K562 (cell line): ENCODE data around the gene LRRC7. TPM values are rescaled to one million over a fixed set of nuclear protein-coding genes. Genes with fewer than 3 reads are reported as not detected.

Experiments
- CBX8 ChIP-seq: fragments of 200-600 bp; sonication (generic); IDR thresholded peaks from 2 replicates; pipeline ENCODE4 v1.6.1; 2012; ENCODE audit warnings: borderline replicate concordance, mixed run types, low read depth, mild to moderate bottlenecking, moderate library complexity, mixed read lengths, low read length, control low read depth, inconsistent platforms; ENCODE audit not compliant: poor library complexity, severe bottlenecking; ENCODE audit errors: extremely low read depth
- CHD4 ChIP-seq: fragments of 200-600 bp; sonication (generic); IDR thresholded peaks from 3 replicates; pipeline ENCODE4 v1.6.1; 2012; ENCODE audit warnings: low read depth, mild to moderate bottlenecking, mixed read lengths, low read length, inconsistent platforms; ENCODE audit not compliant: insufficient read depth, insufficient replicate concordance, poor library complexity, severe bottlenecking
- DMBX1 ChIP-seq: fragments of 250-450 bp; sonication (Bioruptor Pico); IDR thresholded peaks from 2 replicates; pipeline ENCODE4 v1.8.0; 2022; ENCODE audit warnings: inconsistent platforms, mild to moderate bottlenecking, moderate library complexity, borderline replicate concordance
- ELF2 ChIP-seq: fragments of 250-450 bp; sonication (Bioruptor Pico); IDR thresholded peaks from 2 replicates; pipeline ENCODE4 v1.5.0; 2021; ENCODE audit warnings: mild to moderate bottlenecking
- FOXJ3 ChIP-seq: sonication (generic); formaldehyde crosslinking; IDR thresholded peaks from 2 replicates; pipeline ENCODE4 v1.4.0; 2020; ENCODE audit warnings: mild to moderate bottlenecking, missing genetic modification reagents
- MAX ChIP-seq: sonication (generic); formaldehyde crosslinking; IDR thresholded peaks from 2 replicates; pipeline ENCODE4 v1.9.0; 2022; ENCODE audit warnings: mild to moderate bottlenecking, missing genetic modification reagents
- MECOM ChIP-seq: fragments of 250-450 bp; sonication (Bioruptor Pico); IDR thresholded peaks from 2 replicates; pipeline ENCODE4 v1.8.0; 2022; ENCODE audit warnings: inconsistent platforms
- MYNN ChIP-seq, 2 experiments: sonication (generic); formaldehyde crosslinking in 1 of 2; IDR thresholded peaks; 2 replicates each; pipeline versions ENCODE4 v1.5.0 to v1.6.1; 2016 to 2020; ENCODE audit warnings: antibody characterized with exemption in 1 of 2, missing genetic modification reagents in 1 of 2
- NFYB ChIP-seq: IDR thresholded peaks from 2 replicates; pipeline ENCODE4 v1.6.1; 2011; ENCODE audit warnings: mild to moderate bottlenecking, moderate library complexity; ENCODE audit not compliant: insufficient read length; ENCODE audit errors: extremely low read depth
- NR2C2 ChIP-seq, 2 experiments: fragments of 200-800 bp in 1 of 2; sonication (Bioruptor generic) in 1 of 2; sonication (generic) in 1 of 2; formaldehyde crosslinking in 1 of 2; IDR thresholded peaks; 2 replicates each; pipeline versions ENCODE4 v1.6.1 to v1.8.0; 2016 to 2022; ENCODE audit warnings: mild to moderate bottlenecking in 1 of 2, missing compliant biosample characterization in 1 of 2, missing genetic modification characterization in 1 of 2, missing genetic modification reagents in 1 of 2
- NUFIP1 ChIP-seq: fragments of 450-650 bp; IDR thresholded peaks from 2 replicates; pipeline ENCODE4 v1.6.1; 2018; ENCODE audit not compliant: partially characterized antibody
- PPARD ChIP-seq: fragments of 250-450 bp; sonication (Bioruptor Pico); IDR thresholded peaks from 2 replicates; pipeline ENCODE4 v1.8.0; 2022; ENCODE audit warnings: inconsistent platforms, mild to moderate bottlenecking, moderate library complexity
- PRPF4 ChIP-seq: fragments of 200-400 bp; formaldehyde crosslinking; IDR thresholded peaks from one replicate; pipeline ENCODE4 v1.6.1; 2017; ENCODE audit warnings: low read length, low read depth, mild to moderate bottlenecking; ENCODE audit not compliant: insufficient read depth, poor library complexity, severe bottlenecking
- STAT6 ChIP-seq: sonication (generic); formaldehyde crosslinking; IDR thresholded peaks from 2 replicates; pipeline ENCODE4 v1.8.1; 2023; ENCODE audit warnings: mild to moderate bottlenecking, missing genetic modification reagents
- TAF7 ChIP-seq: fragments of 450-650 bp; IDR thresholded peaks from 2 replicates; pipeline ENCODE4 v1.6.1; 2016; ENCODE audit warnings: missing genetic modification characterization, missing compliant biosample characterization
- TCF3 ChIP-seq: sonication (generic); formaldehyde crosslinking; IDR thresholded peaks from 2 replicates; pipeline ENCODE4 v1.4.0; 2020; ENCODE audit warnings: mild to moderate bottlenecking, missing genetic modification reagents
- ZBTB8A ChIP-seq: fragments of 450-650 bp; IDR thresholded peaks from 2 replicates; pipeline ENCODE4 v1.6.1; 2018; ENCODE audit warnings: mild to moderate bottlenecking, moderate library complexity; ENCODE audit not compliant: partially characterized antibody
- ZNF174 ChIP-seq: fragments of 250-450 bp; sonication (Bioruptor Pico); IDR thresholded peaks from 2 replicates; pipeline ENCODE4 v1.4.0; 2020; ENCODE audit warnings: mild to moderate bottlenecking
- ZNF277 ChIP-seq: fragments of 250-450 bp; sonication (Bioruptor Pico); IDR thresholded peaks from 2 replicates; pipeline ENCODE4 v1.8.0; 2022; ENCODE audit warnings: inconsistent platforms, mild to moderate bottlenecking, moderate library complexity, borderline replicate concordance
- ZNF408 ChIP-seq: fragments of 250-450 bp; sonication (Bioruptor Pico); IDR thresholded peaks from 2 replicates; pipeline ENCODE4 v1.4.0; 2020; ENCODE audit warnings: low read depth, mild to moderate bottlenecking, moderate library complexity
- ZNF449 ChIP-seq: fragments of 250-450 bp; sonication (Bioruptor Pico); IDR thresholded peaks from 2 replicates; pipeline ENCODE4 v1.8.0; 2022; ENCODE audit warnings: moderate library complexity, mild to moderate bottlenecking, inconsistent platforms
- polyA plus RNA-seq, 8 experiments: library from polyadenylated mRNA; depleted of rRNA in 4 of 8; stranded (reverse) in 5 of 8; unstranded in 3 of 8; fragments of >200 nt; fragmentation: Nextera tagmentation in 2 of 8; fragmentation: Illumina TruSeq in 1 of 8; extraction: Ambion mirVana in 2 of 8; extraction: Trizol in 1 of 8; gene quantifications; 2 replicates each; pipeline versions ENCODE4 v1.2.1 to v1.2.3, GENCODE V29; 2011 to 2014; ENCODE audit warnings: inconsistent platforms in 1 of 8, missing spikeins in 1 of 8
- total RNA-seq, 7 experiments: library from RNA; depleted of rRNA in 6 of 7; stranded (reverse); fragments of >200 nt in 6 of 7; fragmentation: Illumina TruSeq in 2 of 7; extraction: Trizol in 2 of 7; gene quantifications; 2 replicates each; pipeline versions ENCODE4 v1.2.1 to v1.2.3, GENCODE V29; 2011 to 2021; ENCODE audit warnings: low replicate concordance in 1 of 7

The LRRC7 gene
- total and polyA plus RNA-seq, 9 of the 15 experiments (the other 6 are each of a cell fraction or from before 2014, with no cell fraction given) = 0.09 to 0.94 (median 0.49) TPM

- TF ChIP-seq CHD4 = no peak
- TF ChIP-seq TCF3 (CRISPR knock-in tag) = 0 out of 2 replicates have a peak, but pooled peaks have one; percentile 10
- no peak for TF ChIP-seq ZNF277 (CRISPR knock-in tag)
- no peak for TF ChIP-seq NR2C2 (CRISPR knock-in tag; IDR thresholded peaks at IDR 0.05)
- peak; percentile 42; the same call in 1 of the 2 replicates for TF ChIP-seq NR2C2 (tag; IDR thresholded peaks at IDR 0.05)
- no peak for TF ChIP-seq STAT6 (CRISPR knock-in tag)
- no peak for TF ChIP-seq PRPF4
- TF ChIP-seq FOXJ3 (CRISPR knock-in tag) = no peak
- no peak for TF ChIP-seq ZNF449 (CRISPR knock-in tag)
- TF ChIP-seq CBX8 = no peak
- TF ChIP-seq NFYB = no peak
- no peak for TF ChIP-seq DMBX1 (CRISPR knock-in tag)
- TF ChIP-seq ELF2 = no peak
- TF ChIP-seq NUFIP1 = no peak
- TF ChIP-seq TAF7 (tag) = no peak
- 0 out of 2 replicates have a peak, but pooled peaks have one; percentile 9 for TF ChIP-seq ZNF174
- no peak for TF ChIP-seq MYNN (IDR thresholded peaks at IDR 0.05)
- no peak for TF ChIP-seq MYNN (CRISPR knock-in tag; IDR thresholded peaks at IDR 0.05)
- no peak for TF ChIP-seq ZNF408 (CRISPR knock-in tag)
- no peak for TF ChIP-seq MAX (CRISPR knock-in tag)
- TF ChIP-seq PPARD (CRISPR knock-in tag) = no peak
- no peak for TF ChIP-seq ZBTB8A
- 0 out of 2 replicates have a peak, but pooled peaks have one; percentile 10 for TF ChIP-seq MECOM
These were observed 474.5 kb downstream of the LRRC7 start (continued) for GRCh38 chr1:70042090-70042731.
